Measurements from ENCODE around the gene C2orf78. TPM values are rescaled to one million over a fixed set of nuclear protein-coding genes. Genes with fewer than 3 reads are reported as not detected.

Gene C2orf78
- total RNA-seq, 4 donors from 2014 or later: not detected

DNA sequence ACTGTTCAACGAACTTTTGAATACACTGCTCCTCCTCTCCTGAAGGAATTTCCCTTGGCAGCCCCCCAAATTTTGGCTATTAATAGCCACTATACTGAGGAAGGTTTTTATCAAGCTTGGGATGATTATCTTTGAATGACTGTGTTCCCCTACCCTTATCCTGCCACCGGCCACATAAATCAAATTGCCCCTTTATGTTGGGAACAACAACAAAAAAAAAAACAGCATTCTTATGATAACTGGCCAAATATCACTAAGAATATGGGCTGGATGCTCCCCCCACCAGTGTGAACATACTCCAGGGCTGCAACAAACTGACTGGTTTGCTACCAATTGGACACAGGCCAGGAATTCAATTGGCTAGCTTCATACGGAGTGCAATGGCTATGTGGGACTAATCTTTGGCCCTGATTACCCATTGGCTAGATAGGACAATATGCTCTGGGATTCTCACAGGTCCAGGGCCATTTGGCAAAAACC, 24.7 kb upstream of the C2orf78 start:
- Histone ChIP-seq H3K4me1 (peaks cover 0 to 3% of the 10 kb centered on the region in 2 donors), H3K4me3 (replicated peaks in 1 of 3) (no peak overlapping the region), H3K9me3 (no peaks in the 10 kb centered on the region), H3K36me3 (peaks cover 22 to 32% of the 10 kb centered on the region in 2 donors), H3K27me3 (no peaks in the 10 kb centered on the region), H3K27ac (no peak overlapping the region)
- intact Hi-C loops (cut with DNase I): no loop called here
- WGBS, 2 donors: 38 to 50% methylated on average over 3 of the region's 3 CpGs
- DNase-seq: no peak
- no peak for TF ChIP-seq CTCF (IDR thresholded peaks at IDR 0.05)
- TF ChIP-seq POLR2A (IDR thresholded peaks at IDR 0.05): no peak

DNA sequence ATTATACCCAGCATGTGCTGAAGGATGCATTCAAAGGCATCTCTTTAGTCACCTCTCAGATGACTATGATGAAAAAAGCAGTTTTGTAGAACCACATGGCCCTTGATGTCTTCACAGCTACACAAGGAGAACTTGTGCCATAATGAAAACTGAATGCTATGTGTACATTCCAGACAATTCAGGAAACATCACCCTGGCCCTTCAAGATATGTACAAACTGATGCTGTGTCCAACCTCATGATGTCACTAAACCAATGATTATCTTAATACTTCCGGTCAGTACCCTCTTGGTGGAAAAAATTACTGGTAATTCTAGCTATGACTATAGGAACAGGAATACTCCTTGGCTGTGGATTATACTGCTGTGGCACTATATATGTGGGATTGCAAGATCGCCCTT, 24.1 kb upstream of the C2orf78 start:
- Histone ChIP-seq H3K27ac (no peak overlapping the region), H3K36me3 (peaks cover 28 to 37% of the 10 kb centered on the region in 2 donors)
- 96 to 98% methylated on average over 2 of the region's 2 CpGs for WGBS, 2 donors

GRCh38 chr2:73762571-73762970, 21.4 kb upstream of the C2orf78 start:
- Histone ChIP-seq H3K4me3 (replicated peaks in 1 of 3) (no peak overlapping the region), H3K36me3 (peaks cover 48 to 52% of the 10 kb centered on the region in 2 donors), H3K4me1 (peaks cover 0 to 3% of the 10 kb centered on the region in 2 donors), H3K27ac (no peak overlapping the region), H3K9me3 (no peaks in the 10 kb centered on the region), H3K27me3 (no peaks in the 10 kb centered on the region)
- TF ChIP-seq CTCF (IDR thresholded peaks at IDR 0.05): no peak
- TF ChIP-seq POLR2A (IDR thresholded peaks at IDR 0.05): no peak
- intact Hi-C loops (cut with DNase I): no loop called here
- WGBS, 2 donors: 74 to 87% methylated on average over 1 of the region's 1 CpG
- no peak for DNase-seq

More for the DNA sequence above, 24.1 kb upstream of the C2orf78 start:
- no peak overlapping the region for H3K4me3 ChIP-seq (replicated peaks in 1 of 3)
- peaks cover 0 to 3% of the 10 kb centered on the region in 2 donors for H3K4me1 ChIP-seq
- TF ChIP-seq CTCF (IDR thresholded peaks at IDR 0.05) (no peak), POLR2A (IDR thresholded peaks at IDR 0.05) (no peak)
- intact Hi-C loops (cut with DNase I): no loop called here
- no peak for DNase-seq
- H3K9me3 ChIP-seq: no peaks in the 10 kb centered on the region
- H3K27me3 ChIP-seq: no peaks in the 10 kb centered on the region

- TF ChIP-seq POLR2A (IDR thresholded peaks at IDR 0.05) (no peak), CTCF (IDR thresholded peaks at IDR 0.05) (no peak)
- intact Hi-C loops (cut with DNase I): no loop called here
- Histone ChIP-seq H3K4me1 (no peaks in the 10 kb centered on the region), H3K36me3 (peaks cover 58 to 70% of the 10 kb centered on the region in 2 donors), H3K27me3 (no peaks in the 10 kb centered on the region), H3K9me3 (no peaks in the 10 kb centered on the region), H3K27ac (no peak overlapping the region), H3K4me3 (replicated peaks in 1 of 3) (no peak overlapping the region)
- DNase-seq: no peak
- WGBS, 2 donors: 93 to 96% methylated on average over 1 of the region's 1 CpG
Observed at GRCh38 chr2:73764945-73765344, 19.0 kb upstream of the C2orf78 start.

GRCh38 chr2:73766349-73766748, 17.6 kb upstream of the C2orf78 start:
- WGBS, 2 donors: 96 to 100% methylated on average over 1 of the region's 1 CpG
- no peaks in the 10 kb centered on the region for H3K27me3 ChIP-seq

More at GRCh38 chr2:73766349-73766748, 17.6 kb upstream of the C2orf78 start:
- TF ChIP-seq CTCF (IDR thresholded peaks at IDR 0.05) (no peak), POLR2A (IDR thresholded peaks at IDR 0.05) (no peak)
- intact Hi-C loops (cut with DNase I): no loop called here
- Histone ChIP-seq H3K4me1 (no peaks in the 10 kb centered on the region), H3K27ac (no peak overlapping the region), H3K36me3 (peaks cover 49 to 64% of the 10 kb centered on the region in 2 donors), H3K9me3 (no peaks in the 10 kb centered on the region), H3K4me3 (replicated peaks in 1 of 3) (no peak overlapping the region)
- DNase-seq: no peak

Measured in thyroid gland (tissue), 4 donors.